Retina (tissue), 1 donor: ENCODE results near the gene TNS4.
A peak's percentile ranks its signal among the peaks of the same experiment; 100 is the strongest.
"Not testable (repeated sequence)": the region's sequence is repeated elsewhere in the genome, so short reads cannot be mapped to it uniquely, and the experiment has no call there.

Experiments
- DNase-seq: peaks from one replicate; pipeline ENCODE4 v3.0.0-alpha.2; 2016

Gene TNS4

GRCh38 chr17:40501499-40501911 lies at the start of gene TNS4:
TSS of gene TNS4 (minus strand) at chr17:40501623. CDS start at chr17:40496425, 5,198 bp downstream.
- DNase-seq = no peak

DNA sequence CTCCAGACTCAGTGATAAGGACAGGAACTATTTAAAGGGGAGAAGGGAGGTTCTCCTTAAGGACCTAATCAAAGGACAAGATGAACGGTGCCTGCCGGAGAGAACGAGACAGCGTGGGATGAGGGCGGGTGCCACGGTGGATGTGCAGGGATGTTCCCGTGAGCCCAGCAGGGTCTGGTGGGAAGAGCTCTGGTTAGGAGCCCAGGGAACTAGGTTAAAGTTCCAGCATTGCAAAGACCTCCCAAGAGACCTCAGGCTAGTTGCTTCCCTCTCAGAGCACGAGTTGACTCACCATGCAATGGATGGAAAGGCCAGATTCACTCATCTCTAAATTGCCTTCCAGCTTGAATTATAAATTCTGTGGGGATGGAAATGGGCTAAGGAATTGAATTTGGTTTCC lies 49.2 kb upstream of the TNS4 start:
- no peak for DNase-seq

DNA sequence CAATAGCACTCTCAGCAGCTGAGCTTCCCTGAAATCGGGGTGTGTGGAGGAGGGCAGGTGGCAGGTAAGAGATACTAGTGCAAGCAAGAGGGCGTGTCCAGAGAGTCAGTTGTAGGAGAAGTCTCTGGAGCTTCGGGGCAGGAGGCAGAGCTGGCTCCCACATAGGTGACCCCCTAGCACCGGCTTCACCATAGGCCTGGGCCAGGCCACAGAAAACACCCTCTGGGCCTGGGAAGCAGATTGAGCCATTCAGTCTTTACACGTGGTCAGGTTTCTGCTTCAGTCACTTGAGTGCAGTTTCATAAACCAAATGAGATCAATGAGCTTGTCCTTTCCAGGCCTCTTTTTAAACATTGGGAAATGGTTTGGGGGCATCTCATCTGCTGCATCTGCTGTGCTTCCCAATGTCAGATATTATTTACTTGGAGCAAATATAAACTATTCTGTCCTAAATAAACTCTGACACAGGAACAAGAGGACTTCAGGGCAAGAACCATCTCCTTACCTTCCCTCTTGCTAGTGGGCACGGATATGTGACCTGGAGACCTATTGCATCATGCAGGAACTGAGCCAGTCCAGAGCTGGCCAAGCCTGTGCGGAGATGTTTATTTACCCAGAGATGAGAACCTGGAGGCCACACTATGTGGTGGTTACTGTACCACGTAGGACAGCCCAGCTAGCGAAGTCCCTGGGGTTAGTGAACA lies 47.7 kb upstream of the TNS4 start:
- no peak for DNase-seq

DNA sequence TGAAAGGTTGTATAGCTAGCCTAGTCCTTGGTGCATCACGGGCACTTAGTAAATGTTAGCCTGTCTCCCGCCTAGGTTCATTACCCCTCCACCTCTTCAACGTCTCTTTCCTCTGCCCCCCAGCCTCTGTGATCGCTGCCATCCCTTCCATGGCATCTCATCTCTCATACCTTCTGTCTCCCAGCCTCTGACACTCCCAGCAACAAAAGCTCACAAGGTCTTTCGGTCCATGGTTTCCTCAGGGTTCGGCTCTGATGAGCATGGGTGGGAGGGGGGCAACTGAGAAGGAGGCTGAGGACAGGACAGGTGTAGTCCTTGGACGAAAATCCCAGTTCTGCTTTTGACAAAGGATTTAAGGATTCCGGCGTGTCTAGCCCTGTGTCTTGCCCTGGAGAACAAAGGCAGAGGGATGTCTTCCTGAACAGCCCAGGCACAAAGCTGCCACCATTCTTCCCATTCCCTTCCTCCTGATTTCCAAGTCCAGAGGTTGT lies 47.1 kb upstream of the TNS4 start:
- no peak for DNase-seq

DNA sequence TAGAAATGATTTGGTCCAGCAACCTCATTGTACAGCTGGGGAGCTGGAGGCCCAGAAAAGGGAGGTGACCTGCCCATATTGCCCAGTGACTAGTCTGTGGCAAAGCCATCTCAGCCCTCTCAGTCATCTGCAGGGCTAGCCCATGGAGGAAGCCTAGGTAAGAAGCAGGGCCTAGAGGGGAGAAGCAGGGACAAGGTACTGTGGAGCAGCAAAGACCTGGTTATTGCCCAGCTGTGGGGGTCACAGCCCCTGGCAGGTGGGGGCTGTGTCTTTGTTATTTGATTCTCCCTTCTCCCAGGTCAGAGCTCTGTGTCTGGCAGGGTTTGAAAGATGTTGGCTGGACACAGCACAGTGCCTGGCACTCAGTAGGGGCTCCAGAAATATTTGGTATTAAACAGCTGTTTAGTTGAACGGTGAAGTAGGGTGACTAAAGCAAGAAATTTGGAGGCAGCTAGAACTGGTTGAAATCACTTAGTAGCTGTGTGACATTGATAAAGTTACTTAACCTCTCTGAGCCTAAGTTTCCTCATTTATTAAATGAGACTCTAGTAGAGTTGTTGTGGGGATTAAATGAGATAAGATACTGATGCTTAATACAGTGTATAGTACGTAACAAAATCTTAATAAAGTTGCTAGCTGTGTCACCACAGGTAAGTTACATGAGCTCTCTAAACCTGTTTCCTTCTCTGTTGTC lies 46.5 kb upstream of the TNS4 start:
- no peak for DNase-seq

- DNase-seq = no peak
Observed at GRCh38 chr17:40547079-40547784, 45.8 kb upstream of the TNS4 start.

GRCh38 chr17:40546497-40546896 lies 45.1 kb upstream of the TNS4 start:
- DNase-seq = not testable (repeated sequence)

DNA sequence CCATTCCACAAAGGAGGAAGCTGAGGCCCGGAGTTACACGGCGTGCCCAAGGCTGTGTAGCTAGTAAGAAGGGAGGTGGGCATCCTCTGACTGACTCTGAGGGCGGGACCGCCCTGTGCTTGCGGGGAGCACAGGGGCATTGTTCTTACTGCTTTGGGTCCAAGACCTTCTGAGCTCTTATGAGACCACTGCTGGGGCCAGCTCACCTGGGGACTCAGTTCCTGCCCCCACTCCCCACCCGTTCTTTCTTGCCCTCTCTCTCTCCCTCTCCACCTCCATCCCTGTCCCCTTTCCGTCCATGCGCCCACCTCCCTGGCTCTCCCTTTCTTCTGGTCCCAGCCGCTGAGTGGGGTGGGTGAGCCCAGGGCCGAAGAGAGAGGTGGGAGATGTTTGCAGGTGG lies 44.2 kb upstream of the TNS4 start:
- DNase-seq = no peak

DNA sequence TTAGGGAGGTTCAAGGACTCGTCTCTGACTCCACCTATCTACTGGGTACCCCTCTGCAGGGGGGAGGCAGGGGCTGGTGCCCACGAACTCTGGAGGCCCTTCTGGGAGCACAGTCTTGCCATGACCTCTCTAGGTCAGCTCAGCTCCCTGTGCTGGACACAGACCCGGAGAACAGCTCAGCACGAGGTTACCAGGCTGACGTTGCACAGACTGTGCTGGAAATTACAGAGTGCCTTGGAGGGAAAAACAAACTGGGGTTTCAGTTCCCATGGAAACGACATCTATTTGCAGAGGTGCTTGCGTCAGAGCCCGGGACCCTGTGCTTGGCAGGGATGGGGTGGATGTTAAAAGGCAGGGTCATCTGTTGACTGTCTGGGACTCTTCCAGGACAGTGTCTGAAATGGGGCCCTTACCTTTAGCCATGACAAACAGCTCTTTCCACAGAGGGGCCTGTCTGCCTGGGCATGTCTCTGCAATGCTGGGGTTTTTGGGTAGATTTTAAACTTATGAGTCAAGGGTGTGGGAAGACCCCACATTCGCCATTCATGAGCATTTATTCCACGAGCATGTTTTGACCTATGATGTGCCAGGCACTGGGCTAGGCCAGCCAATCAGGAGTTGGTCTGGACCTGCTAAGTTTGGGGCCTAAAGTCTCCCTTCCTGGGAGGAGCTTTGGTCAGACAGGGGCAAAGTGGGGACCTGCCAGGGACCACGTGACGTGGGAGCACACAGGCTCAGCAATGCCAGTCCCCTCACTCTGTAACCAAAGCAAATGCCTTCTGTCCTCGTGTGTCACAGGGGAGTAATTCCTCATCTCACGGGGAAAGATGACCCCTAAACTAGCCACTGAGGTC lies 41.4 kb upstream of the TNS4 start:
- DNase-seq = peak; percentile 66

- no peak for DNase-seq
Observed at GRCh38 chr17:40541873-40542557, 40.6 kb upstream of the TNS4 start.

- no peak for DNase-seq
Observed at GRCh38 chr17:40541060-40541872, 39.8 kb upstream of the TNS4 start.

- no peak for DNase-seq
Observed at GRCh38 chr17:40540448-40540847, 39.0 kb upstream of the TNS4 start.

DNA sequence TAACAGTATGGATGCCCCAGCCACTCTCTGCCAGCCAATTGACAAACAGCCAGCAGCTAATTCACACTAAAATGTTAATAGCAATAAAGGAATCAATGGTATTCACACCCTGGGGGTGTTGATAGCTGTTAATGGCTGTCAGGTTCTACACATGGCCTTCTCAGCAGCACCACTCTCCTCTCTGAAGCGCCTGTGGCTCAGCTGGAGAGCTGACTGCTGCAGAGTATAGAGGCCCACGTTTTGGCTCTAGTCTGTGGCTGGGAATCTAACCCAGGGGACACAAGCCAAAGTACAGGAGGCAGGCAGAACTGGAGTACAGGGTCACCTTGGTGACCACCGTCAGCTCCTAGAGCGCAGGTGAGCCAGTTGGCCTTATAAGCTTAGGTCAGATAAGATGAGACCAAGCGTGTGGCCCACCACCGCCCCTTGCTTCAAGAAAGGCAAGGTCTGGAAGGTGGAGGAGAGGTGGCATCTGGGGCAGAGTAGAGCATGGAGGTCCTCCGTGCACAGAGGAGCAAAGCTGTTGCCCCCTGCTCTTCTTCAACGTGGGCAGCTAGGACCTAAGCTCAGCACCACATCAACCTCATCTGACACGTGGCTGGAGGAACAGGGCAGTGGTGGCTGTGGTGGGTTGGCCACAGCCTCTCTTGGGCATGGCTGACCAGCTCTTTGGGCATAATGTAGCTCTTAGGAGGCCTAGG lies 38.4 kb upstream of the TNS4 start:
- no peak for DNase-seq

DNA sequence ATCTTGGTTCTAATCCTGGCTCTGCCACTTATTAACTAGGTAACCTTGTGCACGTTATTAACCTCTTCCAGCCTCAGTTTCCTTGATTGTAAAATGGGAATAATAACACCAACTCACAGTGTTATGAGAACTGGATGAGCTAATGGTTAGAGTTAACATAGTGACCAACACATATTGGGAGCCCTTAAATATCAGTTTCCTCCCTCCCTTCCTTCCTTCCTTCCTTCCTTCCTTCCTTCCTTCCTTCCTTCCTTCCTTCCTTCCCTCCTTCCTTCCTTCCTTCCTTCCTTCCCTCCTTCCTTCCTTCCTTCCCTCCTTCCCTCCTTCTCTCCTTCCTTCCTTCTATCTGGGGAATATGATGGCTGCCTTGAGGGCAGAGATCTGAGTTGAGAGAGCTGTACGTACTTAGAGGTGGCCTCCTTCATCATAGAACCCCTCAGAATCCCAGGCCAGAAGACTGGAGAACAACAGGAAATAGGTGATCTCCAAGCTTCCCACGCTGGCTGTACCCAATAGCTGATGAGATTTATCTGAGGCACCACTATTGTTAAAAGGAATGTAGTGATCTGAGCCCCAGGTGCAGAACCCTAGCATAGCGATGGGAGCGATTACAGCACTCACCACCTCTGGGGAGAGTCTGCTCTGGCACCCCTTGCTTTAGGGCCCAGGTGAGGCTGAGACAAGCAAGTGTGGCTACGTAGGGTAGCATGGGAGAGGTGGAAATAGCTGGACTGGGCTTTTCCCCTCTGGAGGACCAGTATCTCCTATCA lies 37.7 kb upstream of the TNS4 start:
- no peak for DNase-seq

GRCh38 chr17:40538019-40538935 lies 36.9 kb upstream of the TNS4 start:
- no peak for DNase-seq

DNA sequence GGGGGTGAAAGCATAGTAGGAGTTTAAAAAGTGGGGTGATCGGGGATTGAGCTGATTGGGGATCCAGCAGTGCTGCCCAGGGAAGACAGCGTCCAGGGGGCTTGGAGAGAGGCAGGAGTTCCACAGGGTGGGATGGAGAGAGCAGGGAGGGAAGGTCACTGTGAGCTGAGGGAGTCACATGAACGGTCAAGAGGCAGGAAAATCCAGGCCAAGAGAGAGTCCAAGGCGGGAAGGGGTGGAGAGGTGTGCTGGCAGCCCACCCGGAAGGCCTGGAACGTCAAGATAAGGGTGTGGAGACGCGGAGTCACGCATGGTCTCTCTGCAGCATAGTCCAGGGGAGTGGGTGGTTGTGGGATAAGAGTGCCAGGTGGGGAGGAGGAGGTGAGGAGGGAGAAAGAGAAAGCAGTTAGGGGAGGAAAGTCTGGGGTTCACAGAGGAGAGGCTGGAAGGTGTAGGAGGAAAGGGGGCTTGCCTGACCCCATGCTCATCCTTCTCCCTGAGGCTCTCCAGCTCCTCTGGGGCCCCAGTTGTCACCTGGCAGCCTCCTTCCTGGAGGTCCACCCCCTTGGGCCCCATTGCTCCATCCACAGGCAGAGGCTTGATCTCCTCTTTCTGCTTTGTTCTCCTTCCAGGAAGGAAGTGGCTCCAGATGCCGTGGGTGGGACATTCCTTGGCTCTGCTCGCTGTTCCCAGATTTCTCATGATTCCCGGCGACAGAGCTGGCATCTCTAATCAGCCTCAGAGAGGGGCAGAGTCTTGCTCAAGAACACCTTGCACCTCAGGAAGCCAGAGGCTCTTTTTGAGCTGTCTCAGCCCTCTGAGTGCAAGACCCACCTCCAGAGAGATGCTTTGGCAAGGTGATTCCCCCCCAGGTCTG lies 35.1 kb upstream of the TNS4 start:
- DNase-seq = no peak

DNA sequence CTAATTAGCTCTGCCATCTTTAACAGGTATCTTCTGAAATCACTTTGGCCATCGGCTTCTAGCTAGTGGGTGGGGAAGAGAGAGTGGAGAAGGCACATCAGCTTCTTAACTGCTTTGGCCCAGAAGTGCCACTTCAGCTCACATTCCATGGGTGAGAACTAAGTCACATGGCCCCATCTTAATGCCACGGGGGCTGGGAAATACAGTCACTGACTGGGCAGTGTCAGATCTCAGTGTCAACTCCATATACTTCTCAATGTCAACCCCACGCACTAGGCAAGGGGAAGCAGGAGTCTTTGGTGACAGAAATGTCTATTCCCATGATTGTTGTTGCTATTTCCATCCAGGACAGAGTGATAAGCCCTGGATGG lies 34.5 kb upstream of the TNS4 start:
- no peak for DNase-seq

GRCh38 chr17:40535438-40535837 lies 34.0 kb upstream of the TNS4 start:
- DNase-seq = no peak
